GM12872 (cell line): ENCODE data around the gene DPH6.

Source experiments
- TF ChIP-seq, protein P1 (sequence below): IDR thresholded peaks from 3 replicates; pipeline ENCODE4 v1.5.1; 2011; ENCODE audit warnings: low read depth, mild to moderate bottlenecking, low read length, moderate library complexity; ENCODE audit not compliant: insufficient read depth

Gene DPH6

DNA sequence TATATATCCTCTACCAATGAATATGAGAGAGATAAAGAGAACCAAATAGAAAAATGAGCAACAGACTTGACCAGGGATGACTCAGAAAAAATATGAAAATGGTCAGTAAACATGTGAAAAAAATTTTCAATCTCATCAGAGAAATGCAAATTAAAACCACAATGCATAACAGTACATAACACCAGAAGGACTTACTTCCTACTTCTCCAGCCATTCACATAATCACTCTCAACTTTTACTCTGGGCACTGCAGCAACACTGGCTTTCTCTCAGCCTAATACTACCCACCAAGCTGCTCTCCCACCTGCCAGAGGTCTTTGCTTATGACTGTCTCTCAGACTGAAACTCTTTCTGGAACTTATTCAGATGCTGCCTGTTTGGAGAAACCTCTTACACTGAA is 49.4 kb downstream of the DPH6 start:
- TF ChIP-seq, protein P1, sequence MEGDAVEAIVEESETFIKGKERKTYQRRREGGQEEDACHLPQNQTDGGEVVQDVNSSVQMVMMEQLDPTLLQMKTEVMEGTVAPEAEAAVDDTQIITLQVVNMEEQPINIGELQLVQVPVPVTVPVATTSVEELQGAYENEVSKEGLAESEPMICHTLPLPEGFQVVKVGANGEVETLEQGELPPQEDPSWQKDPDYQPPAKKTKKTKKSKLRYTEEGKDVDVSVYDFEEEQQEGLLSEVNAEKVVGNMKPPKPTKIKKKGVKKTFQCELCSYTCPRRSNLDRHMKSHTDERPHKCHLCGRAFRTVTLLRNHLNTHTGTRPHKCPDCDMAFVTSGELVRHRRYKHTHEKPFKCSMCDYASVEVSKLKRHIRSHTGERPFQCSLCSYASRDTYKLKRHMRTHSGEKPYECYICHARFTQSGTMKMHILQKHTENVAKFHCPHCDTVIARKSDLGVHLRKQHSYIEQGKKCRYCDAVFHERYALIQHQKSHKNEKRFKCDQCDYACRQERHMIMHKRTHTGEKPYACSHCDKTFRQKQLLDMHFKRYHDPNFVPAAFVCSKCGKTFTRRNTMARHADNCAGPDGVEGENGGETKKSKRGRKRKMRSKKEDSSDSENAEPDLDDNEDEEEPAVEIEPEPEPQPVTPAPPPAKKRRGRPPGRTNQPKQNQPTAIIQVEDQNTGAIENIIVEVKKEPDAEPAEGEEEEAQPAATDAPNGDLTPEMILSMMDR: no peak

DNA sequence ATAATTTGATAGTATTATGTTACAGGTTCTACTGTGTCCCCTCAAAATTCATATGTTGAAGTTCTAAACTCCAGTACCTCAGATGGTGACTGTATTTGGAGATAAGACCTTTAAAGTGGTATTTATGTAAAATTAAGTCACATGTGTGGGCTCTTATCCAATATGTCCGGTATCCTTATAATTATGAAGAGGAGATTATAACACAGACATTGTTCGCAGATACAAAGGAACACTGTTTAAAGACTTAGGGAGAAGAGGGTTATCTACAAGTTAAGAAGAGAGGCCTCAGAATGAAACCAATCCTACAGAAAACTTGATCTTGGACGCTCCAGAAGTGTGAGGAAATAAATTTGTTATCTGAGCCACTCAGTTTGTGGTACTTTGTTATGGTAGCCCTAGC is 50.9 kb downstream of the DPH6 start:
- TF ChIP-seq, protein P1: no peak

DNA sequence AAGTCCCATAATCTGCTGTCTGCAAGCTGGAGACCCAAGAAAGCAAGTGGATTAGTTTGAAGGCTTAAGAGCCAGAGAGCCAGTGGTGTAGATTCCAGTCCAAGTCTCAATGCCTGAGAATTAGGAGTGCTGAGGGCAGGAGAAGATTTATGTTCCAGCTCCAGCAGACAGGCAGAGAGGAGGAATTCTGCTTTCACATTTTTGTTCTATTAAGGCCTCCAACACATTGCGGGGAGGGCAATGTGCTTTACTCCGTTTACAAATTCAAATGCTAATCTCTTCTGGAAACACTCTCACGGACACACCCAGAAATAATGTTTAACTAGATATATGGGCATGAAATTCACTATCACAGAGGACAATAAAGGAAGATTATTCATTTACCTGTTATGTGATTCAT is 54.0 kb downstream of the DPH6 start:
- TF ChIP-seq, protein P1: no peak

DNA sequence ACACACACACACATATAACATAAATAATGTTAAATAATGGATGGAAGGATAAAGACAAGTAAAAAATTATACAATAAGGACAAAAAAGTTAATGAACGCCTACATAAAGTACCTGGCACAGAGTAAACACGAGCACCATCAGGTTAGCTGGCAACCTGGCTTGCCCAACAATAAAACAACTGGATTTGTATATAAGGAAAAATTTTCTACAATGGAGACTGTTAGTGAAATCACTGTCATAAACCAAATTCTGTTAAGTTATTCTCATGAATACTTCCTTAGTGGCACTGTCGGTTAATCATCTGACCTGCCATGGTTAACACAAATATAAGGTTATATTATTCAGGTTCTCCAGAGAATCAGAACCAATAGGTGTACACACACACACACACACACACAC is 54.8 kb downstream of the DPH6 start:
- TF ChIP-seq, protein P1: no peak

DNA sequence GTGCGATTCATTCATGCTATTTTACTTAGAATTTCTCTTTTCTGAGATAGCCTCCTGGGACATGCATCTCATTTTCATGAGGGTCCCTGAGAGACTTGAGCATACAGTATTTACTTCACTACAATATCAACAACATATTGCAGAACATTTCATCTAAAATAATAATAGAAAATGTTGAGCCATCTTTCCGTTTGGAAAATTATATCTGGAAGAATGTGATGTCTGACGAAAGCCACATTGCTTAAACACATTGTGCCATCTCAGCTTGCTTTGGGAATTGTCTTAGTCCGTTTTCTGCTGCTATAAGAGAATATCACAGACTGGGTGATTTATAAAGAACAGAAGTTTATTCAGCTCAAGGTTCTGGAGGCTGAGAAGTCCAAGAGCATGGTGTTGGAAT is 55.5 kb downstream of the DPH6 start:
- TF ChIP-seq, protein P1: no peak

DNA sequence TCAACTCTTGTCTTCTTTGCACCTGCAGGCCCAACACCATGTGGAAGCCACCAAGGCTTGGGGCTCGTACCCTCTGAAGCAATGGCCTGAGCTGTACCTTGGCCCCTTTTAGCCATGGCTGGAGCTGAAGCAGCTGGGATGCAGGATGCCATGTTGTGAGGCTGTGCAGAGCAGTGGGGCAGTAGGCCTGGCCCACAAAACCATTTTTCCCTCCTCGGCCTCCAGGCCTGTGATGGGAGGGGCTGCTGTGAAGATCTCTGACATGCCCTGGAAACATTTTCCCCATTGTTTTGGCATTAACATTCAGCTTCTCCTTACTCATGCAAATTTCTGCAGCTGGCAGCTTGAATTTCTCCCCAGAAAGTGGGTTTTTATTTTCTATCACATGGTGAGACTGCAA is 58.5 kb downstream of the DPH6 start:
- TF ChIP-seq, protein P1: no peak

DNA sequence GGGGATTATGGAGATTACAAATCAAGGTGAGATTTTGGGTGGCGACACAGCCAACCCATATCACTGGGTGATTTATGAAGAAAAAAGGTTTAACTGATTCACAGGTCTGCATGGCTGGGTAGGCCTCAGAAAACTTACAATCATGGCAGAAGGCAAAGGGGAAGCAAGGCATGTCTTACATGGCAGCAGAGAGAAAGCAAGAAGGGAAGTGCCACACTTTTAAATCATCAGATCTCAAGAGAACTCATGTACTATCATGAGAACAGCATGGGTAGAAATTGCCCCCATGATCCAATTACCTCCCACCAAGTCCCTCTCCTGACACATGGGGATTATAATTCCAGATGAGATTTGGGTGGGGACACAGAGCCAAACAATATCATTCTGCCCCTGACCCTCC is 59.7 kb downstream of the DPH6 start:
- TF ChIP-seq, protein P1: no peak

DNA sequence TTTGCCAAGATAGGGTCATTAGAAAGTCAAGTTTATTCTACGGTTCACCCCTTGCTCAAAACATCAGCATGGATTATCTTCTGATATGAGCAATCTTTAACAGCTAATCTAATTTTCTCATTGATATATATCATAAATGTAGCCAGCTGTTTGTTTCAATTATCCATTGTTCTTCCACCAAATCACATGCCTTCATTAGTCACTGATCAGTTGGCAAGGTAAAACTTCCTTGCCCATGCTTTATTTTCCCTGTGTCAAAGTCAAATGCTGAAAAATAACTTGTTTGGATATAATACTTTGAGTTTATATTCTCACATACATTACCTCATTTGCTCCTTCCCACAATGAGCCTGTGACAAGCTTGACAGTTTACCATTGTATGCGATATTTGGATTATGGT is 60.6 kb downstream of the DPH6 start:
- TF ChIP-seq, protein P1: no peak
